Measurements from ENCODE around the gene ARFRP1.

The ARFRP1 gene

DNA sequence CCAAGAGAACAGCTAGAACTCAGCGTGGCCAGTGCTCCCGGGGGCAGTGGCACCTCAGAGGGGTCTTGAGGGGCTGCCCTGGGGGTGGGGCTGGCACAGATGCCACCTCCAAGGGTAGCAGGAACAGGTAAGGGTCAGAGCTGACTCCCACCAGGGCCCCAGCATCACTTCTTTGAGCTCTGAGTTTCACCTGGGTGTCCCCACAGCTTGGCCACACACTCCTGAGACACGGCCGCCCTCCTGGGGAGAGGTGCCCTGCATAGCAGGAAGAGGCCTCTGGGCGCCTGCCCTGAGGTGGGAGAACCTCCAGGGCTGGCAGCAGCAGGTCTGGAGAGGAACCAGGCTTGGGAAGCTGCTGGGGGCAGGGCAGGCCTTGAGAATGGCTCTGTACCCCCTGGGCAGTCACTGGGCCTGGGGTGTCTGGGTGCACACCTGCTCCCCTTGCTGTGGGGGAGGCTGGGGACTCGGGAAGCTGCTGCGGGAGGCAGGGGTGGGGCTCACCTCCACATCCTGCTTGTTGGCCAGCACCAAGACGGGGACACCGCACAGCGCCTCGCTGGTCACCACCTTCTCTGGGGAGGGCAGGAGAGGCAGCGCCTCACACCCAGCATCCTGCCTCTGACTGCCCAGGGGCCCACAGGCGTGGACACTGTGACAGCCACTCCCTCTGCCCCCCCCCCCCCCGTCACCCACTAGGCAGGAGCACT is 6.3 kb downstream of the ARFRP1 start:
- no peak for DNase-seq

DNA sequence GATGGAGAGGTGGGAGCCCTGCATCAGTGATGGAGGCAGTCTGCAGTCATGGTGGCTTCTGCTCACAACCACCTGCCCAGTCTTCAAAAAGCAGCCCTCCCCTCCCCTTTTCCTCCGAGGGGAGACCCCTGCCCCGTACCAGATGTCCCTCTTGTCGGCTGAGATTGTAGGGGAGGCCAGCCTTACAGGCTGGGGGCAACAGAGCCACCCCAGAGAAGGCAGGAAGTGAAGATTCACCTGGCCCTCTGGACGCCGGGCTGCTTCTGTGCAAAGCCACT is 6.8 kb downstream of the ARFRP1 start:
- DNase-seq, result no peak

DNA sequence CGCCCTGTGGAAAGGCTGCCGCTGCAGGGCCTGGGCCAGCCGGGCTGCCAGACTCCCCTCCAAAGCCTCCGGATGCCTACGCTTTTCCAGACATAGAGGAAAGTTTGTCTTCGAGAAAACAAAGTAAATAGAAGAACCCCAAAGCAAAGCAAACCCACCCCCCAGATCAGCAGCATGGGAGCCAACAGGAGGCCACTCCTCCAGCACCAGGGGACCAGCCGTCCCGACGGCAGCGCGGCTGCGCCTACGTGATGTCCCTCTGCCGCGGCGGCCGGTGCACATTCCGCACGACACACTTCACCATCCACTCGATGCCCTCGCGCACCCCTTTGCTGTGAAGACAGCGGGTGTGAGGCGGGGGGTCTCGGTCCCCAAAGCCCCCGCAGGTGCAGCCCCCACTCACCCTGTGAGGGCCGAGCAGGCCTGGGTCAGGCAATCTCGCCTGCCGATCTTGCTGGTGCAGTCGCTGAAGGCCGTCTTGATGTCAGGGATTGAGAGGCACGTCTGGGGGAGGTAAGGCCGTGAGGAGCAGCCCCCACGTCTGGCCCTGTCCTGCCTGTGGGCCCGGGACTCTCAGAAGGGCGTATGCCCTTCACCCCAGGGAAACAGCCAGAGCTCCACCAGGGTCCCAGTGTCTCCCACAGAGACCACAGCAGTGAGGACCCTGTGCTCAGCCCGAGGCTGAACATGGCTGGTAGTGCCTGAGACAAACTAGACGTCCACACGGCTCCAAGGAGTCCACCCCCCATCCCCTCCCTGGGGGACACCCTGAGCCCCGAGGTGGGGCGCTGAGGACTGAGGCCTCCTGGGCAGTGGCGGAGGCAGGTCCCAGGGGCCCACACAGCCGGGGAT is 7.4 kb downstream of the ARFRP1 start:
- DNase-seq, result no peak

DNA sequence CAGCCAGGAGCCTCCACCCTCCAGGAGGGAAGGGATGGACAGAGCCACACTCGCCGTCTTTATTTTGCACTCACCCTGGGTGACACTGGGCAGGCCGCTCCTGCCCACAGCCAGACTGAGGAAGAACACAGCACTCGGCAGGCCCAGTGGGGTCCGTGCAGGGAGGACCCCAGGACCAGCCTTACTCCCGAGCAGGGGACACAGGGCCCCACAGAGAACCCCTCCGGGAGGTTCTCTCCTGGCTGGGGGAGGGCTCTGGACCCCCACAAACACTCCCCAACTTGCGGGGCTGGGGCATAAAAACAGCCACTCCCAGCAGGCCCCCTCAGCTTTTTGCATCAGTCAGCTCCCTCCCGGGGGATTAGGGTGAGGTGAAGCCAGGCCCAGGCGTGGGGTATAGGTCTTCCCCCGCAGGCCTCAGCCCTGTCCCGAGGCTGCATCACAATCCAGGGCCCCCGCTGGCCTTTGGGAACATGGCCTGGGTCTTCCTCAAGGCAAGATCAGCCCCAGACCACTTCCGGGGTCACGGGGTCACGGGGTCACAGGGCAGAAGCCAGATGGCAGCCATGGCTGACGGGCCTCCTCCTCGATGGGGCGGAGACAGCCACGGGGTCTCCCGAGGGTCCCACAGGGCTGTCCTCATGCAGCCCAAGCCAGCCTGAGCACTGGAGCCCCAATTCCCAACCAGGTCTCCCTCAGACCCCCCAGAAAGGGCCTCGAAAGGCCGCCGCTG is 8.1 kb downstream of the ARFRP1 start:
- DNase-seq, result no peak

DNA sequence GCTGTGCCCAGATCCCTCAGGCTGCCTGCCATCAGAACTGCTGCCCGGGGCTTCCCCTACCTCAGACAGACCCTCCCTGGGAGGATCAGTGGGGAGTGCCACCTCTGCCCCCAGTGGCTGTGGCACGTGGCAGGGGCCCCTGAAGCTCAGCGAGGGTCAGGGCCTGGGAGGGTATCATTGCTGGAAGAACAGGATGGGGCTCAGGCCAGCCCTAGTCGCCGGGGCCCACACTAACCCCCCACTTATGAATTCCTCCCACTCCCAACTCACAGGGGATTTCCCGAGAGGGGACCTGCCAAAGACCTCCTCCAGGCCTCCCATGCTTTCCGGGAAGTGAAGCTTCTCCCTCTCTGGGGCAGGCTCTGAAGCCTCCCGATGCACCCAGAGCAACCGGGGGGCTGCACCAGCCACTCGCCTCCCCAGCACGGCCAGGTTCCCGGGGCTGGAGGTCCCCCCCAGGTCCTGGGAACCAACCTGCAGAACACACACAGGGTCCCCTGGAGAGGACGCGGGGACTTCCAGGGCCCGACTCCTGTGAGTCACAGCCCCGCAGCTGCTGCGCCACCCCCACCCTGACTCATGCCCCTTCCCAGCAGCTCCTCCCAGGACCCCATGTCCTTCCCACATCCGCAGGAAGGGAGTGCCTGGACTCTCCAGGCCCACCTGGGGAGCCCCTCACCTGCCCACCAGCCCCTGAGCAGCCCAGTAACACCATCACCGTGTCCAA is 8.9 kb downstream of the ARFRP1 start:
- DNase-seq, result no peak

DNA sequence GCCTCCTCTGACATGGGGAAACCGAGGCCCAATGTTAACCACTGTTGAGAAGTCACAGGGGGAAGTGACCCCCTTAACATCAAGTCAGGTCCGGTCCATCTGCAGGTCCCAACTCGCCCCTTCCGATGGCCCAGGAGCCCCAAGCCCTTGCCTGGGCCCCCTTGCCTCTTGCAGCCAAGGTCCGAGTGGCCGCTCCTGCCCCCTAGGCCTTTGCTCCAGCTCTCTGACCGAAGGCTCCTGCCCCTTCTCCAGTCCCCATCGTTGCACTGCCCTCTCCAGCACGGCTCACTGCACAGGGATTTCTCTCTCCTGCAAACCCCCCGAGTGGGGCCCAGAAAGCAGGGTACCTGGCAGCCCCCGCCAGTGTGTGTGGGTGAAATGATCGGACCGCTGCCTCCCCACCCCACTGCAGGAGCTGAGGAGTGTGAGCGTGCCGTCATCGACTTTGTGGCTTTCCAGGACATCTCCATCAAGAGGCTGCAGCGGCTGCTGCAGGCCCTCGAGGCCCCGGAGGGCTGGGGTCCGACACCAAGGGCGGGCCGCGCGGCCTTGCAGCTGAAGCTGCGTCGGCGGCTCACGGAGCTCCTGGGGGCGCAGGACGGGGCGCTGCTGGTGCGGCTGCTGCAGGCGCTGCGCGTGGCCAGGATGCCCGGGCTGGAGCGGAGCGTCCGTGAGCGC is 9.8 kb downstream of the ARFRP1 start:
- no peak for DNase-seq

DNA sequence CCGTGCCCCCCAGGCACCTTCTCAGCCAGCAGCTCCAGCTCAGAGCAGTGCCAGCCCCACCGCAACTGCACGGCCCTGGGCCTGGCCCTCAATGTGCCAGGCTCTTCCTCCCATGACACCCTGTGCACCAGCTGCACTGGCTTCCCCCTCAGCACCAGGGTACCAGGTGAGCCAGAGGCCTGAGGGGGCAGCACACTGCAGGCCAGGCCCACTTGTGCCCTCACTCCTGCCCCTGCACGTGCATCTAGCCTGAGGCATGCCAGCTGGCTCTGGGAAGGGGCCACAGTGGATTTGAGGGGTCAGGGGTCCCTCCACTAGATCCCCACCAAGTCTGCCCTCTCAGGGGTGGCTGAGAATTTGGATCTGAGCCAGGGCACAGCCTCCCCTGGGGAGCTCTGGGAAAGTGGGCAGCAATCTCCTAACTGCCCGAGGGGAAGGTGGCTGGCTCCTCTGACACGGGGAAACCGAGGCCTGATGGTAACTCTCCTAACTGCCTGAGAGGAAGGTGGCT is 10.4 kb downstream of the ARFRP1 start:
- DNase-seq, result no peak

DNA sequence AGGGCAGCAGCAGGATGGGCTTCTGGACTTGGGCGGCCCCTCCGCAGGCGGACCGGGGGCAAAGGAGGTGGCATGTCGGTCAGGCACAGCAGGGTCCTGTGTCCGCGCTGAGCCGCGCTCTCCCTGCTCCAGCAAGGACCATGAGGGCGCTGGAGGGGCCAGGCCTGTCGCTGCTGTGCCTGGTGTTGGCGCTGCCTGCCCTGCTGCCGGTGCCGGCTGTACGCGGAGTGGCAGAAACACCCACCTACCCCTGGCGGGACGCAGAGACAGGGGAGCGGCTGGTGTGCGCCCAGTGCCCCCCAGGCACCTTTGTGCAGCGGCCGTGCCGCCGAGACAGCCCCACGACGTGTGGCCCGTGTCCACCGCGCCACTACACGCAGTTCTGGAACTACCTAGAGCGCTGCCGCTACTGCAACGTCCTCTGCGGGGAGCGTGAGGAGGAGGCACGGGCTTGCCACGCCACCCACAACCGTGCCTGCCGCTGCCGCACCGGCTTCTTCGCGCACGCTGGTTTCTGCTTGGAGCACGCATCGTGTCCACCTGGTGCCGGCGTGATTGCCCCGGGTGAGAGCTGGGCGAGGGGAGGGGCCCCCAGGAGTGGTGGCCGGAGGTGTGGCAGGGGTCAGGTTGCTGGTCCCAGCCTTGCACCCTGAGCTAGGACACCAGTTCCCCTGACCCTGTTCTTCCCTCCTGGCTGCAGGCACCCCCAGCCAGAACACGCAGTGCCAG is 11.0 kb downstream of the ARFRP1 start, which contains the start of gene TNFRSF6B:
Gene TNFRSF6B (plus strand): TSS at position 25 of the 729 bp plus-strand sequence. CDS start 116 bp downstream, at position 141.
- no peak for DNase-seq

DNA sequence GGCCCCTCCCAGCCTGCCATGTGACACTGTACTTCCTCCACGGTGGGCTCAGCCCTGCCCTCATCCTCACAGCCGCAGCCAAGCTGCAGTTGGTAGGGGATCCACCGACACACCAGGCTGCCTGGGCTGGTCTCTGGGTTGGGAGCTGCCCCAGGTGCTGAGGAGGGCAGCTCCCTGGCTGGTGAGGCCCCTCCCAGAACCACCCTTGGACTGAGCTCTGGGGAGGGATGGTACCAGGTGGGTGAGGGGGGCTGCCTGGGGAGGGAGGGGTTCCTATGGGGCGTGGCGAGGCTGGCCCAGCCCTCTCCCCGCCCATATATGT is 11.5 kb downstream of the ARFRP1 start:
- no peak for DNase-seq

DNA sequence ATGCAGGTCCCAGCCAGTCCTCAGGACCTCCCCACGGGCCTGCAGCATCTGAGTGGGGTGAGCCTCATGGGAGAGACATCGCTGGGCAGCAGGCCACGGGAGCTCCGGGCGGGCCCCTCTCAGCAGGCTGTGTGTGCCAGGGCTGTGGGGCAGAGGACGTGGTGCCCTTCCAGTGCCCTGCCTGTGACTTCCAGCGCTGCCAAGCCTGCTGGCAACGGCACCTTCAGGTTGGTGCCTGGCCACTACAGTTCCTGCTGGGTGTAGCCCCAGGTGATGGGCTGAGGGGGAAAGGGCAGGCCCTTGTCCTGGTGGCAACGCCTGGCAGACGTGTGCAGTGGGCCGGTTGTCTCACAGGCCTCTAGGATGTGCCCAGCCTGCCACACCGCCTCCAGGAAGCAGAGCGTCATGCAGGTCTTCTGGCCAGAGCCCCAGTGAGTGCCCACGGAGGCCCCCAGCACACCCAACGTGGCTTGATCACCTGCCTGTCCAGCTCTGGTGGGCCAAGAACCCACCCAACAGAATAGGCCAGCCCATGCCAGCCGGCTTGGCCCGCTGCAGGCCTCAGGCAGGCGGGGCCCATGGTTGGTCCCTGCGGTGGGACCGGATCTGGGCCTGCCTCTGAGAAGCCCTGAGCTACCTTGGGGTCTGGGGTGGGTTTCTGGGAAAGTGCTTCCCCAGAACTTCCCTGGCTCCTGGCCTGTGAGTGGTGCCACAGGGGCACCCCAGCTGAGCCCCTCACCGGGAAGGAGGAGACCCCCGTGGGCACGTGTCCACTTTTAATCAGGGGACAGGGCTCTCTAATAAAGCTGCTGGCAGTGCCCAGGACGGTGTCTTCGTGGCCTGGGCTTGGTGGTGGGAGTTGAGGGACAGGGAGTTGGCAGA is 12.1 kb downstream of the ARFRP1 start:
- no peak for DNase-seq

DNA sequence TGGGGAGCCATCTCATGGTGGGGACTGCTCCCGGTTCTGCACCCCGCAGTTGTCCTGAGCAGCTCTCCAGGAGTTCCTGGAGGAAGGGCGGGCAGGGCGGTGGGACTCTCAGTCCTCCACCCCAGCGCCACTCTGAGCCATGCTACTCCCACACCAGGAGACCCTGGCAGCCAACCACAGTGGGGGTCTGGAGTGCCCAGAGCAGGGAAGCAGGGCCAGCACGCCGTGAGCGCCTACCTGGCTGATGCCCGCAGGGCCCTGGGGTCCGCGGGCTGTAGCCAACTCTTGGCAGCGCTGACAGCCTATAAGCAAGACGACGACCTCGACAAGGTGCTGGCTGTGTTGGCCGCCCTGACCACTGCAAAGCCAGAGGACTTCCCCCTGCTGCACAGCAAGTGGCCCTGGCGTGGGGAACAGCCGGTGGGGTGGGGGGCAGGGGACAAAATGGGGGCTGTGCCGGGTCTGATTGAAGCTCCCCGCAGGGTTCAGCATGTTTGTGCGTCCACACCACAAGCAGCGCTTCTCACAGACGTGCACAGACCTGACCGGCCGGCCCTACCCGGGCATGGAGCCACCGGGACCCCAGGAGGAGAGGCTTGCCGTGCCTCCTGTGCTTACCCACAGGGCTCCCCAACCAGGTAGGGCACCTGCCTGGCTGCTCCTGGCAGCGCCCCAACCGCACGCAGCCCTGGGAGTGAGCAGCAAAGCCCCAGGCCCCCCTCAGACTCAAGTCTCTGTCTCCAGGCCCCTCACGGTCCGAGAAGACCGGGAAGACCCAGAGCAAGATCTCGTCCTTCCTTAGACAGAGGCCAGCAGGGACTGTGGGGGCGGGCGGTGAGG is 13.0 kb downstream of the ARFRP1 start:
- no peak for DNase-seq

DNA sequence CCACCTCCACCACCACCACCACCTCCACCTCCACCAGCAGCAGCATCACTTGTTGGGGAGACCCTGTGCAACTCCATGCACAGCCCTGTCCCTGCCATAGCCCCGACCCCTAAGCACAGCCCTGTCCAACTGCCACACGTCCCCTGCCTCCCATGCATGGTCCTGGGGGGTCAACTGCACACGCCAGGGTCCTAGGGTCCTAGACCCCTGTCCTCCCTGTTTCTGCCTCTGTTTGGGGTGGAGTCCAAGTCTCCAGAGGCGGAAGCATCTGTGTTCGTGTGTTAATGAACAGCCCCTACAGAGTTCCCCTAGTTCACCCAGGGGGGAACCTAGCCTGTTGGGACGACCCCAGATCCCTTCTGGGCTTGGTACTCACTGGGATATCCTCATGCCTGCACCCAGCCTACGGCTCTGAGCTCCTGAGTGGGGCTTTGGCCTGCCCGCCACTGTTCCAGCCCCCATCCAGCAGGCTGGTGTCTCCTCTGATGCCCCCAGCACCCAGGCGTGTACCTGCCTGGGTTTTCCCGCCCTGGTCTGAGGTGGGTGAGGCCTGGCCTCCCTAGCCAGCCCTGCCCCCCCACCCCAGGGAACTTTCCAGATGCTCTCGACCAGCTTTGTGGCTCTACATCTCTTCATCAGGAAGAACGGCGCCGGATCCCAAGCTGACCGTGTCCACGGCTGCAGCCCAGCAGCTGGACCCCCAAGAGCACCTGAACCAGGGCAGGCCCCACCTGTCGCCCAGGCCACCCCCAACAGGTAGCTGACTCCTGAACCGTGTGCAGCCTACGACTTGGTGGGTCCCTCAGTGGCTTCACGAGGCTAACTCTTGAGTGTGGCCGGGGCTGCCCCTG is 13.8 kb downstream of the ARFRP1 start:
- DNase-seq, result no peak

DNA sequence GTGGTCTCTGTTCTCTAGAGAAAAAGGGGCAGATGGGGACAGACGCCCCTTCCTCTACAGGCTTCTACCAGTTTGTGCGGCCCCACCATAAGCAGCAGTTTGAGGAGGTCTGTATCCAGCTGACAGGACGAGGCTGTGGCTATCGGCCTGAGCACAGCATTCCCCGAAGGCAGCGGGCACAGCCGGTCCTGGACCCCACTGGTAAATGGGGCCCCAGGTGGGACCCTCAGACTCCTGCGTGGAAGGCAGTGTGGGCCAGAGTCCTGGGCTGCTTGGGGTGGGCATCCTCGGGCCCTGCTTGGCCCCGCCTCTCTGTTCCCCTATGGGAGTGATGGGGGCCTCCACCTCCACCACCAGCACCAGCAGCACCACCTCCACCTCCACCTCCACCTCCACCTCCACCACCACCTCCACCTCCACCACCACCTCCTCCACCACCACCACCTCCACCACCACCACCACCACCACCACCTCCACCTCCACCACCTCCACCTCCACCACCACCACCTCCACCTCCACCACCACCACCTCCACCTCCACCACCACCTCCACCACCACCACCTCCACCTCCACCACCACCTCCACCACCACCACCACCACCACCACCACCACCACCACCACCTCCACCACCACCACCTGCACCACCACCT is 14.6 kb downstream of the ARFRP1 start:
- DNase-seq, result no peak

DNA sequence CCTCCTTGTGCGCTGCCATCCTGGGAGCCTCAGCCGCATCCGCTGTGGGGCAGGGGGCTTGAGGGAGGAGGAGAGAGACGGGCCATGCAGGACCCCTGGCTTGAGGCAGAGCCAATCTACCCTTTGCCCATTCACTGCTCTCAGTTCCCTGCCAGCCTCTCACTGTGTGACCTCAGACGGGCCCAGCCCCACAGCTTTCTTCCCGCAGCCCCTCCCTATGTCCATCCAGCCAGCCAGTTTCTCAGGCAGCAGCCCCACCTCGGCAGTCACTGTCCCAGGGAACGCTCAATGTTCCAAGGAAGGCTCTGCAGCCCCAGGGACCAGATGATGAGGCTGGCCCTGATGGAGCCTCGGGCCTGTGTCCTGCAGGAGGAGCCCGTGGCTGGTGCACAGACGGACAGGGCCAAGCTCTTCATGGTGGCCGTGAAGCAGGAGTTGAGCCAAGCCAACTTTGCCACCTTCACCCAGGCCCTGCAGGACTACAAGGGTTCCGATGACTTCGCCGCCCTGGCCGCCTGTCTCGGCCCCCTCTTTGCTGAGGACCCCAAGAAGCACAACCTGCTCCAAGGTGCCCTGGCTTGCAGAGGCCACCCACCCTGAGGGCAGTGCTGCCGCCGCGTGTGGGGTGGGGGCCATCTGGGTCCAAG is 15.2 kb downstream of the ARFRP1 start:
- no peak for DNase-seq

DNA sequence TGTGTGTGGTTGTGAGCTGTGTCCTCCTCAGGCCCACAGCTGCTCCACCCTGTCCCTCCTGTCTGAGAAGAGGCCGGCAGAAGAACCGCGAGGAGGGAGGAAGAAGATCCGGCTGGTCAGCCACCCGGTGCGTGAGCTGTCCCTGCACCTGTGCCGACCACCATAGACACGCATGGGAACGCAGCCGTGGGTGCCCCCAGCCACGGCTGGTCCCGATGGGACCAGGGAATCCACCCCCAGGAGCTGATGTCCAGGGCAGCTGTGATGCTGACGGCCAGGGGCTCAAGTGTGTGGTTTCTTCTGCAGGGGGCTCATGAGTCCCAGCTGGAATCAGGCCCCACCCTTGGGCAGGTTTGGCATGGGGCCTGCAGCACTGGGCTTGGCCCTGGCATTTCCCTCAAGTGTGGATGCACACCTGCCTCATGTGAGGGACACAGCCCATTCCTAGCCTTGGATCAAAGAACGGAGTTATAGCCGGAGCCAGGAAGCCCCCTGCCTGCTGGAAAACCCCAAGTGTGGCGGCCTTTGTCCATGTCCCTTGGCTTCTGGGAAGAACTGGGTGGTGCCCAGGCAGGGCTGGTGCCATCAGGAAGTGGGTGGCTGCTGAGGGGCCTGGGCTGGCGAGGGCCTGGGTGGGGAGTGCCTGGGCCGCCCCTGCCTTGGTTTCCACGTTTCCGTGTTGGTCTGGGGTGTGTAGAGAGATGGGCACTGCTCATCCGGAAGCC is 15.9 kb downstream of the ARFRP1 start:
- no peak for DNase-seq

DNA sequence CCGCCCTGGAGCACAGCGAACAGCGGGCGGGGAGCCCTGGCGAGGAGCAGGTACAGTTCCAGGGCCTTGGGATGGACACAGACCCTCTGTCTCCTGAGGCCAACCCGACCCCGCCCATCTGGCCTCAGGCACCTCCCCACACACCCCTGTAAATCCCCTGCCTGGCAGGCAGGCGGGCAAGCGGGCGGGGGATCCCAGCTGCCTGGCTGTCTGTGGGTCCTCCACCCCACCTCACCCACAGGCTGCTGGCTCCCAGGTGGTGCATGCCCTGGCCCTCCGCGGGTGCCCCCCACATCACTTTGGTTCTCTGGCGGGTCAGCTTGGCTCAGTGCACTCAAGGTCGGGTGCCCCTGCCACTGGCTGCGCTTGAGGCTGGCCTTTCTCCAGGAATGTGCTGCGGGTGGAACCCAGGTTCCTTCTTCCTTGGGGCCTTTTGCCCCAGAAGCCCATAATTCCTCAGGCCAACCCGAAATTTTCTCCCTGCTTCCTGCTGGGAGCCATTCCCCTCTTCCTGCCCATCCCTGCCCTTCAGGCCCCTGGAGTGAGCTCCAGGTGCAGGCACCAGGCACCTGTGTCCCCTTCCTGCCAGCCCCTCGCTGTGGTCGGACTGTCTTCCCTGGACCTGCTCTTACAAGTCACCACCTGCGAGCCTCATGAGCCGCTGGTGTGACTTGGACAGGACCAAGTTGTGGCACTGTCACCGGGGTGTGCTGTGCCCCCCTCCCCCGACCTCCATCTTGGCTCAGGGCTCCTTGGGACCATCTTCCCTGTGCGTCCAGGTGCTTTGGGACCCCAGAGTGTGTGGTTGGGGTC is 16.7 kb downstream of the ARFRP1 start:
- no peak for DNase-seq
